GM12892 (cell line): ENCODE results near the gene MFSD6L.

ENCODE experiments used
- POLR2A ChIP-seq: IDR thresholded peaks from 2 replicates; pipeline ENCODE4 v1.6.1; 2011; ENCODE audit warnings: low read depth, low read length, control low read depth
- POLR2AphosphoS5 ChIP-seq: IDR thresholded peaks from 2 replicates; pipeline ENCODE4 v1.6.1; 2011; ENCODE audit warnings: low read depth, low read length, control low read depth

GRCh38 chr17:8793649-8794048 is 5.5 kb downstream of the MFSD6L start:
- no peak for TF ChIP-seq POLR2A
- TF ChIP-seq POLR2AphosphoS5, result no peak
